HEK293 (cell line): ENCODE results near the gene LIPE.

Experiments
- FEZF1 ChIP-seq: fragments of 450-650 bp; formaldehyde crosslinking; IDR thresholded peaks from 2 replicates; pipeline ENCODE4 v1.5.1; 2016; ENCODE audit warnings: missing biosample characterization, missing genetic modification characterization
- MZF1 ChIP-seq: fragments of 450-650 bp; formaldehyde crosslinking; IDR thresholded peaks from 2 replicates; pipeline ENCODE4 v1.5.1; 2017; ENCODE audit warnings: missing biosample characterization, missing genetic modification characterization, borderline replicate concordance
- ZNF24 ChIP-seq: fragments of 450-650 bp; formaldehyde crosslinking; IDR thresholded peaks from 2 replicates; pipeline ENCODE4 v1.5.1; 2016; ENCODE audit warnings: missing biosample characterization, missing genetic modification characterization
- ZNF837 ChIP-seq: fragments of 450-650 bp; formaldehyde crosslinking; IDR thresholded peaks from 2 replicates; pipeline ENCODE4 v1.5.1; 2016; ENCODE audit warnings: missing biosample characterization, missing genetic modification characterization
- TF ChIP-seq, protein P1 (sequence below): fragments of 450-650 bp; formaldehyde crosslinking; IDR thresholded peaks from 2 replicates; pipeline ENCODE4 v1.5.1; 2016; ENCODE audit warnings: missing biosample characterization, missing genetic modification characterization
- TF ChIP-seq, protein P2 (sequence below): fragments of 450-650 bp; formaldehyde crosslinking; IDR thresholded peaks from 2 replicates; pipeline ENCODE4 v1.5.1; 2016; ENCODE audit warnings: missing biosample characterization, missing genetic modification characterization

DNA sequence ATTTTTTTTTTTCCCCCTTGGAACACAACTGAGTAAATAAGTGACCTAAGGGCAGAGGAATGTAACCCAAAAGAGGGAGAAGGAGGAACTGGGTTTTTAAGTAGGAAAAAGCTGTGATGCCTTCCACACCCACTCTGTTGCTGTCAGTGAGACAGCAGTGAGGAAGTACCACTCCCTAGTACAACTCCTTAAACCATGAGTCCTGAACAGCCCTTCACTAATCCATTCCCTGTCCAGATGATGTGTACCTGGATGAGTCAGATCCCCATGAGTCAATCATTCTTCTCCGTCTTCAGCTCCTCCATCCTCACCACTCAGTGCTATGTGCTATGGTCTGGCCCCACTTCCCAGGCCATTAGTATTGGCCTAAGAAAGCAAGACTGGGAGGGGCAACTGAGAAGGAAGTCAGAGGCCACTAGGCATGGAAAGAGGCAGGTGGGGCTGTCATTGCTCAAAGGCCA, 28.5 kb upstream of the LIPE start:
- TF ChIP-seq, protein P1, sequence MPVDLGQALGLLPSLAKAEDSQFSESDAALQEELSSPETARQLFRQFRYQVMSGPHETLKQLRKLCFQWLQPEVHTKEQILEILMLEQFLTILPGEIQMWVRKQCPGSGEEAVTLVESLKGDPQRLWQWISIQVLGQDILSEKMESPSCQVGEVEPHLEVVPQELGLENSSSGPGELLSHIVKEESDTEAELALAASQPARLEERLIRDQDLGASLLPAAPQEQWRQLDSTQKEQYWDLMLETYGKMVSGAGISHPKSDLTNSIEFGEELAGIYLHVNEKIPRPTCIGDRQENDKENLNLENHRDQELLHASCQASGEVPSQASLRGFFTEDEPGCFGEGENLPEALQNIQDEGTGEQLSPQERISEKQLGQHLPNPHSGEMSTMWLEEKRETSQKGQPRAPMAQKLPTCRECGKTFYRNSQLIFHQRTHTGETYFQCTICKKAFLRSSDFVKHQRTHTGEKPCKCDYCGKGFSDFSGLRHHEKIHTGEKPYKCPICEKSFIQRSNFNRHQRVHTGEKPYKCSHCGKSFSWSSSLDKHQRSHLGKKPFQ (tag by site-specific recombination): no peak
- TF ChIP-seq ZNF24 (tag by site-specific recombination): no peak
- no peak for TF ChIP-seq FEZF1 (tag by site-specific recombination)
- TF ChIP-seq ZNF837 (tag by site-specific recombination): no peak
- no peak for TF ChIP-seq MZF1 (tag by site-specific recombination)
- TF ChIP-seq, protein P2, sequence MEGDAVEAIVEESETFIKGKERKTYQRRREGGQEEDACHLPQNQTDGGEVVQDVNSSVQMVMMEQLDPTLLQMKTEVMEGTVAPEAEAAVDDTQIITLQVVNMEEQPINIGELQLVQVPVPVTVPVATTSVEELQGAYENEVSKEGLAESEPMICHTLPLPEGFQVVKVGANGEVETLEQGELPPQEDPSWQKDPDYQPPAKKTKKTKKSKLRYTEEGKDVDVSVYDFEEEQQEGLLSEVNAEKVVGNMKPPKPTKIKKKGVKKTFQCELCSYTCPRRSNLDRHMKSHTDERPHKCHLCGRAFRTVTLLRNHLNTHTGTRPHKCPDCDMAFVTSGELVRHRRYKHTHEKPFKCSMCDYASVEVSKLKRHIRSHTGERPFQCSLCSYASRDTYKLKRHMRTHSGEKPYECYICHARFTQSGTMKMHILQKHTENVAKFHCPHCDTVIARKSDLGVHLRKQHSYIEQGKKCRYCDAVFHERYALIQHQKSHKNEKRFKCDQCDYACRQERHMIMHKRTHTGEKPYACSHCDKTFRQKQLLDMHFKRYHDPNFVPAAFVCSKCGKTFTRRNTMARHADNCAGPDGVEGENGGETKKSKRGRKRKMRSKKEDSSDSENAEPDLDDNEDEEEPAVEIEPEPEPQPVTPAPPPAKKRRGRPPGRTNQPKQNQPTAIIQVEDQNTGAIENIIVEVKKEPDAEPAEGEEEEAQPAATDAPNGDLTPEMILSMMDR (tag by site-specific recombination): no peak
